HG02943 (cell line): ENCODE data around the gene TRIM32.
"Not testable (repeated sequence)": the region's sequence is repeated elsewhere in the genome, so short reads cannot be mapped to it uniquely, and the experiment has no call there.

ENCODE experiments used
- ATAC-seq: cut with Tn5 transposase; IDR thresholded peaks from one replicate; pipeline ENCODE4 v1.9.1; 2021; ENCODE audit warnings: mild to moderate bottlenecking, low read depth, moderate library complexity; ENCODE audit not compliant: unreplicated experiment

Gene TRIM32

GRCh38 chr9:116674210-116674980, 12.7 kb upstream of the TRIM32 start:
- no peak for ATAC-seq

- no peak for ATAC-seq
Observed at GRCh38 chr9:116683535-116683934, 3.6 kb upstream of the TRIM32 start.

GRCh38 chr9:116685166-116685565, 1.9 kb upstream of the TRIM32 start:
- no peak for ATAC-seq

- no peak for ATAC-seq
Observed at GRCh38 chr9:116686135-116686534, 970 bp upstream of the TRIM32 start.

- ATAC-seq, result peak; percentile 28
Observed at GRCh38 chr9:116686693-116687073, 422 bp upstream of the TRIM32 start.

- no peak for ATAC-seq
Observed at GRCh38 chr9:116687754-116688135, 640 bp downstream of the TRIM32 start.

- ATAC-seq, result no peak
Observed at GRCh38 chr9:116688806-116689485, 1.8 kb downstream of the TRIM32 start.

- no peak for ATAC-seq
Observed at GRCh38 chr9:116689486-116690032, 2.5 kb downstream of the TRIM32 start.

GRCh38 chr9:116690805-116691204, 3.7 kb downstream of the TRIM32 start:
- ATAC-seq, result not testable (repeated sequence)

- ATAC-seq, result no peak
Observed at GRCh38 chr9:116691607-116692006, 4.5 kb downstream of the TRIM32 start.

GRCh38 chr9:116692616-116693015, 5.5 kb downstream of the TRIM32 start:
- no peak for ATAC-seq

- no peak for ATAC-seq
Observed at GRCh38 chr9:116693233-116693731, 6.2 kb downstream of the TRIM32 start.

- no peak for ATAC-seq
Observed at GRCh38 chr9:116694785-116695291, 7.7 kb downstream of the TRIM32 start.

- no peak for ATAC-seq
Observed at GRCh38 chr9:116695438-116695837, 8.3 kb downstream of the TRIM32 start.

- ATAC-seq, result no peak
Observed at GRCh38 chr9:116697362-116697761, 10.3 kb downstream of the TRIM32 start.

- no peak for ATAC-seq
Observed at GRCh38 chr9:116697887-116698286, 10.8 kb downstream of the TRIM32 start.

GRCh38 chr9:116700279-116700678, 13.2 kb downstream of the TRIM32 start:
- no peak for ATAC-seq

- ATAC-seq, result no peak
Observed at GRCh38 chr9:116700882-116701865, 14.1 kb downstream of the TRIM32 start.

- no peak for ATAC-seq
Observed at GRCh38 chr9:116701940-116702642, 15.0 kb downstream of the TRIM32 start.

GRCh38 chr9:116703634-116704033, 16.5 kb downstream of the TRIM32 start:
- ATAC-seq, result no peak
